ENCODE data around the gene MRPL21. TPM values are rescaled to one million over a fixed set of nuclear protein-coding genes. Genes with fewer than 3 reads are reported as not detected.

The MRPL21 gene
- total RNA-seq, 1 donor from 2014 or later, result 68.5 TPM

DNA sequence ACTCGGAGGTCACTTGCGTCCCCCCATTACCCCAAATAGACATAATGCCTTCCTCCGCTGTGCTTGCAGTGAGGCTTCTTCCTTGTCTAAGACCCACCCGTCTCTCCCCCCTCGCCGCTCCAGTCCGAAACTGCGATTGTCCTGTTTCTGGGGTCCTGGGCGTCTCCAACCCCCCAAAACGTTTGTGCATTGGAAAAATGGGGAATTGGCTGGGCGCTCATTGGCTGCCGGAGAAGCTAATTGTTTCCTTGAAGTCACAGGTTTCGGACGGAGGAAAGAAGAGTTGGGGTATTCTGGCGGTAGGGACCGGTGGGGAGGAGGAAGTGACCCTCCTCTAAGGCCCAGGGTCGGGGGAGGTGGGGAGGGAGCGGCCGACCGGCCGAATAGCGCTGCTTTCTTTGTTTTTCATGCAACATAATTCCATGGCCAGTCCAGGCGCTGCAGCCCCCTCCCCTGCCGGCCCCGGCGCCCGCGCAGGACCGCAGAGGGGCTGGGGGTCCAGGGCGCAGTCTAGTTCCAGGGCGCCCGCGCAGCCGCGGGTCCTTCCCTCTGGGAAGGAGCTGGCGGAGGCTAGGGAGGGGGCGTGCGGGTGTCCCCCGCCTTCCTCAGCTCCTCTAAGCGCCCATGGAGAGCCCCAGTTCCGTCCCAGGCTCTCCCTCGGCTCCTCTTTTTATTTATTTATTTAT is 49.2 kb downstream of the MRPL21 start:
- intact Hi-C loops (cut with DNase I), result no loop called here
- H3K4me3 ChIP-seq, result peak overlapping the region; percentile 47 to 54
- no peak for DNase-seq (ENCODE audit: extremely low spot score in 2 of 2)
- H3K27me3 ChIP-seq, result no peaks in the 10 kb centered on the region
- no peak for TF ChIP-seq POLR2AphosphoS5 (IDR thresholded peaks at IDR 0.05; ENCODE audit: insufficient read depth in 1 of 2, low read depth in 1 of 2)
- TF ChIP-seq, protein P1, sequence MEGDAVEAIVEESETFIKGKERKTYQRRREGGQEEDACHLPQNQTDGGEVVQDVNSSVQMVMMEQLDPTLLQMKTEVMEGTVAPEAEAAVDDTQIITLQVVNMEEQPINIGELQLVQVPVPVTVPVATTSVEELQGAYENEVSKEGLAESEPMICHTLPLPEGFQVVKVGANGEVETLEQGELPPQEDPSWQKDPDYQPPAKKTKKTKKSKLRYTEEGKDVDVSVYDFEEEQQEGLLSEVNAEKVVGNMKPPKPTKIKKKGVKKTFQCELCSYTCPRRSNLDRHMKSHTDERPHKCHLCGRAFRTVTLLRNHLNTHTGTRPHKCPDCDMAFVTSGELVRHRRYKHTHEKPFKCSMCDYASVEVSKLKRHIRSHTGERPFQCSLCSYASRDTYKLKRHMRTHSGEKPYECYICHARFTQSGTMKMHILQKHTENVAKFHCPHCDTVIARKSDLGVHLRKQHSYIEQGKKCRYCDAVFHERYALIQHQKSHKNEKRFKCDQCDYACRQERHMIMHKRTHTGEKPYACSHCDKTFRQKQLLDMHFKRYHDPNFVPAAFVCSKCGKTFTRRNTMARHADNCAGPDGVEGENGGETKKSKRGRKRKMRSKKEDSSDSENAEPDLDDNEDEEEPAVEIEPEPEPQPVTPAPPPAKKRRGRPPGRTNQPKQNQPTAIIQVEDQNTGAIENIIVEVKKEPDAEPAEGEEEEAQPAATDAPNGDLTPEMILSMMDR (IDR thresholded peaks at IDR 0.05), result no peak
- TF ChIP-seq POLR2A (IDR thresholded peaks at IDR 0.05), result no peak
- H3K9me3 ChIP-seq, result no peaks in the 10 kb centered on the region
- peaks cover 20% of the 10 kb centered on the region for H3K4me1 ChIP-seq
- H3K36me3 ChIP-seq, result no peaks in the 10 kb centered on the region
- H3K27ac ChIP-seq, result no peak overlapping the region

DNA sequence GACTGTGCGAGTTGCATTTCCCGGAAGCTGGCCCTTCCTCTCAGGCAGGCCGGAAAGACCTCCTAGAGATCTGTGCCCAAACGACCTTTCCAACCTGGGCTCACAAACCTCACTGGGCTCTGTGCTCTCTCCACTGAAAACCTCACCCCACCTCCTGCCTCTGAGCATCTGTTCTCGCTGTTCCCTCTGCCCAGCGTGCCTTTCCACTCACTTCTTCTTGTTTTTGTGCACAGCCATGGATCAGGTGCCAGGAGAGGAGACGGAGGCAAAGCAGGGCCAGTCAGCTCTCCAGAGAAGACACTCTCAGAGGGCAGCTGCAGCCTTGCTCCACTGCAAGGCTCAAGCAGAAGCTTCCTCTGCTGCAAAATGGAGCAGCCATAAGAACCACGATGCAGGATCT is 51.0 kb downstream of the MRPL21 start:
- intact Hi-C loops (cut with DNase I), result no loop called here
- no peaks in the 10 kb centered on the region for H3K9me3 ChIP-seq
- no peak overlapping the region for H3K4me3 ChIP-seq
- H3K27ac ChIP-seq, result no peak overlapping the region
- TF ChIP-seq, protein P1 (IDR thresholded peaks at IDR 0.05), result no peak
- TF ChIP-seq POLR2AphosphoS5 (IDR thresholded peaks at IDR 0.05; ENCODE audit: insufficient read depth in 1 of 2, low read depth in 1 of 2) (no peak), POLR2A (IDR thresholded peaks at IDR 0.05) (no peak)
- no peaks in the 10 kb centered on the region for H3K36me3 ChIP-seq
- H3K4me1 ChIP-seq, result peaks cover 20% of the 10 kb centered on the region
- DNase-seq (ENCODE audit: extremely low spot score in 2 of 2), result no peak
- no peaks in the 10 kb centered on the region for H3K27me3 ChIP-seq

DNA sequence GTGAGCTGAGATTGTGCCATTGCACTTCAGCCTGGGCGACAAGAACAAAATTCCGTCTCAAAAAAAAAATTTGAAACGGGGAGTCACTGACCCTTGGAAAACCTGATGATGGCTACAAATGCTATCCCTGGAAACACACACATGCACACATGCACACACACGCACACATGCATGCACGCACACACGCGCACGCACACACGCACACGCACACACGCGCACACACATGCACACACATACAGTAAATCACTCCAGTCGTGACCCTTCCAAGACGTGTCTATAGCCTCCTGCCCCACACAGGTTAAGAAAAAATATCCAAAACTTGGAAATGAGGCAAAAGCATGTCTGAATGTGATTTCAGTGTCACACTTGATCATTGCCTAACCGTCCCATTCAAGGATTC is 55.2 kb downstream of the MRPL21 start:
- intact Hi-C loops (cut with DNase I), result no loop called here
- TF ChIP-seq, protein P1 (IDR thresholded peaks at IDR 0.05), result no peak
- TF ChIP-seq POLR2A (IDR thresholded peaks at IDR 0.05) (no peak), POLR2AphosphoS5 (IDR thresholded peaks at IDR 0.05; ENCODE audit: insufficient read depth in 1 of 2, low read depth in 1 of 2) (no peak)
- no peaks in the 10 kb centered on the region for H3K36me3 ChIP-seq
- no peaks in the 10 kb centered on the region for H3K9me3 ChIP-seq
- H3K4me1 ChIP-seq, result no peaks in the 10 kb centered on the region
- H3K27me3 ChIP-seq, result no peaks in the 10 kb centered on the region
- DNase-seq (ENCODE audit: extremely low spot score in 2 of 2), result no peak
- no peak overlapping the region for H3K27ac ChIP-seq
- no peak overlapping the region for H3K4me3 ChIP-seq

DNA sequence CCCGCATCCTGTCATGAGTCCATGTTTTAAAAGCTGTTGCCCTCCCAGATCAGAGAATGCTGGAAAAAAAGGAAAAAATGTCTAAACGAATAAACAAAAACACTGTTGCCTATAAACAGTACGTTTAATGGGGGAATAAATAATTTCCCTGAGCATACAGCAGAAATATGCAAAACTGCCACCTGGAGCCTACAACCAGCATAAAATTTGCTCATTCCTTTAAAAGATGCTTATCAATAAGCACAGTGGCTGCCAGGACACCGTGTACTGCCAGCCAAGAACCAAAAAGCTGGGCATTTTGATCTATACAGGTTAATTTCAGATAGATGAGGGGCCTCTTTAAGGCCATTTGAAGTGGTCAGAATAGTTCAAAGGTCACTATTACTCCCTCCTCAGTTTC is 56.2 kb downstream of the MRPL21 start:
- H3K27me3 ChIP-seq, result no peaks in the 10 kb centered on the region
- no peaks in the 10 kb centered on the region for H3K9me3 ChIP-seq
- intact Hi-C loops (cut with DNase I), result no loop called here
- H3K4me1 ChIP-seq, result peaks cover 4% of the 10 kb centered on the region
- H3K36me3 ChIP-seq, result no peaks in the 10 kb centered on the region
- no peak overlapping the region for H3K4me3 ChIP-seq
- no peak for DNase-seq (ENCODE audit: extremely low spot score in 2 of 2)
- TF ChIP-seq POLR2AphosphoS5 (IDR thresholded peaks at IDR 0.05; ENCODE audit: insufficient read depth in 1 of 2, low read depth in 1 of 2) (no peak), POLR2A (IDR thresholded peaks at IDR 0.05) (no peak)
- TF ChIP-seq, protein P1 (IDR thresholded peaks at IDR 0.05), result no peak
- no peak overlapping the region for H3K27ac ChIP-seq

DNA sequence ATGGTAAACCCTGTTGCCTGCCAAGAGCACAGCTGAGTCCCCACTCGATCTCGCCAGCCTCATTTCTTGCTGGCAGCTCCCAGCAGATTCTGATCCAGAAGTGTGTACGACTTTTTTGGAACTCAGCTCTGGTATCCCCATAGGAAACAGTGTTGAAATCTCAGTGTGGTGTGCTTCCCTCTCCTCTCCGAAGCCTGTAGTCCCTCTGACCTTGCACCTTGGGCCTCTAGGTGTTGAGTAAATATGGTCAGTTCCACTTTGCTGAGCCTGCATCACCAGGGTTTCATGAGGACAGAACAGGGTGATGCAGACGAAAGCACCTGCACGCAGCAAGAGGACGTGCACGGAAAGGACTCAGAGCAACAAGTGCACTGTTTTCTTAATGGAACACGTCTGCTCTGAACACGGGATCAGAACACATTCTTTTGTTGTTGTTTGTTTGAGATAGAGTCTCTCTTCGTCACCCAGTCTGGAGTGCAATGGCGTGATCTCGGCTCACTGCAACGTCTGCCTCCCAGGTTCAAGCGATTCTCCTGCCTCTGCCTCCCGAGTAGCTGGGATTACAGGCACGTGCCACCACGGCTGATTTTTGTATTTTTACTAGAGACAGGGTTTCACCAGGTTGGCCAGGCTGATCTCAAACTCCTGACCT is 58.2 kb downstream of the MRPL21 start:
- intact Hi-C loops (cut with DNase I), result no loop called here
- Histone ChIP-seq H3K27ac (no peak overlapping the region), H3K4me1 (peaks cover 11% of the 10 kb centered on the region), H3K4me3 (no peak overlapping the region), H3K27me3 (no peaks in the 10 kb centered on the region), H3K9me3 (no peaks in the 10 kb centered on the region), H3K36me3 (no peaks in the 10 kb centered on the region)
- TF ChIP-seq, protein P1 (IDR thresholded peaks at IDR 0.05), result no peak
- no peak for TF ChIP-seq POLR2A (IDR thresholded peaks at IDR 0.05)
- DNase-seq (ENCODE audit: extremely low spot score in 2 of 2), result no peak

All from vagina (tissue), 2 donors.